T-helper 17 cell (primary cell): ENCODE data around the gene SIRT1. TPM values are rescaled to one million over a fixed set of nuclear protein-coding genes. Genes with fewer than 3 reads are reported as not detected.
"Not testable (repeated sequence)": the region's sequence is repeated elsewhere in the genome, so short reads cannot be mapped to it uniquely, and the experiment has no call there.

Experiments used
- ATAC-seq: fragments of 150-1000 bp; cut with Tn5 transposase; 2 replicates; pipeline ENCODE4 v1.10.0; 2021; ENCODE audit warnings: mild to moderate bottlenecking, moderate library complexity
- DNase-seq, 3 donors: peaks; one replicate each; pipeline versions ENCODE4 v3.0.0 to v3.0.0-alpha.2; 2020 to 2021
- H3K9me3 ChIP-seq: one replicate; pipeline ENCODE4 v1.7.0; 2013; ENCODE audit warnings: low read length, mild to moderate bottlenecking; ENCODE audit not compliant: control insufficient read depth, poor library complexity, severe bottlenecking
- H3K27ac Mint-ChIP-seq: one replicate; pipeline ENCODE4 v1.8.0; 2022; ENCODE audit warnings: mild to moderate bottlenecking, moderate library complexity, mixed read lengths
- H3K27me3 Mint-ChIP-seq: one replicate; pipeline ENCODE4 v1.8.0; 2022; ENCODE audit warnings: mixed read lengths
- H3K36me3 Mint-ChIP-seq: one replicate; pipeline ENCODE4 v1.8.0; 2022; ENCODE audit warnings: low read depth, mixed read lengths
- H3K4me1 Mint-ChIP-seq: one replicate; pipeline ENCODE4 v1.8.0; 2022; ENCODE audit warnings: mild to moderate bottlenecking, mixed read lengths
- H3K4me3 Mint-ChIP-seq: one replicate; pipeline ENCODE4 v1.8.0; 2022; ENCODE audit warnings: mild to moderate bottlenecking, moderate library complexity, mixed read lengths
- total RNA-seq, 4 donors: library from RNA in 2 of 4; stranded (reverse) in 2 of 4; gene quantifications; one replicate each; pipeline ENCODE4 v1.2.3 and lab custom pipeline; 2022 to 2026

The SIRT1 gene
- total RNA-seq, result 10 to 100 TPM; 48.4 to 56.4 TPM
- 101 to 120 reads per million in 2 donors for total RNA-seq (lab: John Stamatoyannopoulos, UW)

DNA sequence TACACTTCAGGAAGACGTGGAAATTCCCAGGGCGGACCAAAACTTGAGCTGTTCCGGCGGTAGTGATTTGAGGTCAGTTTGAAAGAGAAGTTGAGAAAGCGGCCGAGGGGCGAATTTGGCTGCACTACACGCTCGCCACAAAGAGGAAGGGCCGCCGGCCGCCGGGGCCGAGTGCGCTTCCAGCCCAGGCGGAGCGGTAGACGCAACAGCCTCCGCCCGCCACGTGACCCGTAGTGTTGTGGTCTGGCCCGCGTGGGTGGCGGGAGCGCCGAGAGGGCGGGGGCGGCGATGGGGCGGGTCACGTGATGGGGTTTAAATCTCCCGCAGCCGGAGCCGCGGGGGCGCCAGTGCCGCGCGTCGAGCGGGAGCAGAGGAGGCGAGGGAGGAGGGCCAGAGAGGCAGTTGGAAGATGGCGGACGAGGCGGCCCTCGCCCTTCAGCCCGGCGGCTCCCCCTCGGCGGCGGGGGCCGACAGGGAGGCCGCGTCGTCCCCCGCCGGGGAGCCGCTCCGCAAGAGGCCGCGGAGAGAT is at the start of gene SIRT1:
TSS of gene SIRT1 (plus strand) at position 344 of the 529 bp plus-strand sequence. CDS start at position 410, 66 bp downstream.
- Mint-ChIP-seq H3K4me3 (peak within 1 kb of the TSS; percentile 95), H3K27me3 (no peaks in the 10 kb centered on the region), H3K4me1 (peaks cover 14% of the 10 kb centered on the region), H3K36me3 (peaks cover 3% of the 10 kb centered on the region), H3K27ac (peak within 1 kb of the TSS; percentile 95)
- H3K9me3 ChIP-seq, result no peaks in the 10 kb centered on the region
- ATAC-seq, result peak; percentile 80
- peak; percentile 90 to 91 (median 90) for DNase-seq

DNA sequence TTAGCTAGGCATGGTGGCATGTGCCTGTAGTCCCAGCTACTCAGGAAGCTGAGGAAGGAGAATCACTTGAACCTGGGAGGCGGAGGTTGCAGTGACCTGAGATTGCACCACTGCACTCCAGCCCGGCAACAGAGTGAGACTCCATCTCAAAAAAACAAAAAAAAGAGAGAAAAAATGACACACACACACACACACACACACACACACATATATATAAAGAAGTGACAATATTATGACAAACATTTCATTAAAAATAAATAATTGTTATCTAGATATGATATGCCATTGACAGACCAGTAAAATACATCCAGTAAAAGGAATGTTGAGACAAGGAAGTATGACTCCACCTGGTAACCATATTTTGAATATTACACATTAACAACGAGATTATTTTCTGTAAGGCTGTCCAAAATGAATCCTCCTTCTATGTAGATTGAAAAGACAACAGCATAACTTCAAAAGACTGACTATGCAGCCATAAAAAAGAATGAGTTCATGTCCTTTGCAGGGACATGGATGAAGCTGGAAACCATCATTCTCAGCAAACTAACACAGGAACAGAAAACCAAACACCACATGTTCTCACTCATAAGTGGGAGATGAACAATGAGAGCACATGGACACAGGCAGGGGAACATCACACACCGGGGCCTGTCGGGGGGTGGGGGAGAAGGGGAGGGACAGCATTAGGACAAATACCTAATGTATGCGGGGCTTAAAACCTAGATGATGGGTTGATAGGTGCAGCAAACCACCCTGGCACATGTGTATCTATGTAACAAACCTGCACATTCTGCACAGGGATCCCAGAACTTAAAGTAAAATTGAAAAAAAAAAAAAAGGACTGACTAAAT is 48.7 kb upstream of the SIRT1 start:
- not testable (repeated sequence) for H3K4me3 Mint-ChIP-seq, ATAC-seq, H3K36me3 Mint-ChIP-seq, H3K4me1 Mint-ChIP-seq, H3K9me3 ChIP-seq, H3K27me3 Mint-ChIP-seq, H3K27ac Mint-ChIP-seq, DNase-seq

DNA sequence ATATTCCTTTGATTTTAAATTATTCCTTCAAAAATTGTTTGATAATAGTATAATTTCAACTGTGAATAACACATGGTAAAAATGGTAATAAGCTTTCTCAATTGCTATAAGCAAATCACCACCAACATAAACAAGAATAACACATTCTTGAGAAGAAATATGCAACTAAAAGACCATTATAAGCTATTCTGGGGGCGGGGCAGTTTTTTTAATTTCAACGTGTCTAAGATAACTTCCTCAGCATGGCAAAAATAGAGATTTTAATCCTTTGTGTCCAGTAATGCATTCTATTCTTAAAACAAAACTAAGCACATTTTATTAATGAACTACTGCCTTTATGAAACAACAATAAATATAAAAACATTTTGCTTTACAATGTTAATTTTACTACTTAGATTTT is 48.0 kb upstream of the SIRT1 start:
- H3K36me3 Mint-ChIP-seq, result no peaks in the 10 kb centered on the region
- ATAC-seq (no peak), DNase-seq (no peak)
- H3K27me3 Mint-ChIP-seq, result no peaks in the 10 kb centered on the region
- no peak overlapping the region for H3K27ac Mint-ChIP-seq
- no peaks in the 10 kb centered on the region for H3K9me3 ChIP-seq
- no peak overlapping the region for H3K4me3 Mint-ChIP-seq
- no peaks in the 10 kb centered on the region for H3K4me1 Mint-ChIP-seq

DNA sequence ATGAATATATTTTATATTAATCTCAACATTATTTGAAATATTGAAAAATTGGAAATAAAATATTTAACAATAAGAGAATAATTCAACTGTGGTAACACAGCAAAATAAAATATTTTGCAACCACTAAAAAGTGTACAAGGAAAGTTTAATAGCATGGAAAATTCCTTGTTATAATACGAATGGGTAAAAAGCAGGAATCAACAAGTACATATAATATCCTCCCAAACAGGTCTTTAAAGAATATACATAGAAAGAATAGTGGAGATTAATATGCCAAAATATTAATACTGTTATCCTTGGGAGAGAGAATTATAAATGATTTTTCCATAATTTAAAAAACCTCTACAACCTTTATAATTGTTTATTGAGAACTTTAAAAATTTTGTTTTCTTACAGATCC is 47.5 kb upstream of the SIRT1 start:
- H3K36me3 Mint-ChIP-seq, result no peaks in the 10 kb centered on the region

DNA sequence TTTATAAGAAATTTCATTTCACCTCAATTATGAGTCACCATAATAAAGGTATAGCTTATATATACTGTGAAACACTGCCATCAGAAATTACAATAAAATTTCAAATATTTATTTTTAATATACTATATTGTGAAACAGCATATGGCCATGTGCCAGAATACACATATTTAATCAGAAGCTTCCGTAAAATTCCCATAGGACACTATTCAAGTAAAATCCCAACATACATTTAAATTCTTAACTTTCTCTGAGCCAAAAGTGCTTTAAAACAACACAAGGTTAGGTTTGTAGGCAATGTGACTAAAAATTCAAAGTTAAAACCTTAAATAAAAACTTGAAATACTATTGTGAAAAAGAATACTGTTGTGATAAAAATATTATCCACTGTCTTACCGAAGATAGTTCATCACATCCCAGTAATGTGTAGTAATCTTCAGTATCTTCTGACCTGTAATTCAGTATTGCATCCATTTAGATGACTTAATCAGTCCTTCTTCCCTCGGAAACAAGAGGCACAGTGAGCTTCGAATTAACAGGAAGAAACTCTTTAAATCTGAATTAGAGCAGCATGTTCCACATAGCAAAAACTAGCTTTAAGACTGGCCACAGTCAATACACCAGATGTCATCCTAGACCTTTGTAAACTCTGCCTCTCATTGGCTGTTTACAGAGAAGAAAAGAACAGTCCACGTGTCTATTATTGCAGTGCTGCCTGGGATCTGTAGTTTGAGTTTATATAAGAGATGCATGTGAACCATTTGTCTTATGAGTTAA is 46.7 kb upstream of the SIRT1 start, which contains the start of gene DNAJC12:
TSS of gene DNAJC12 (minus strand) at position 648 of the 774 bp plus-strand sequence. CDS start at position 471, 177 bp downstream.
- DNase-seq (no peak), ATAC-seq (peak; percentile 79)
- Mint-ChIP-seq H3K27ac (no peak within 1 kb of the TSS), H3K27me3 (no peaks in the 10 kb centered on the region), H3K4me3 (no peak within 1 kb of the TSS), H3K36me3 (no peaks in the 10 kb centered on the region), H3K4me1 (no peaks in the 10 kb centered on the region)
- no peaks in the 10 kb centered on the region for H3K9me3 ChIP-seq

More for the DNA sequence above, 47.5 kb upstream of the SIRT1 start:
- Mint-ChIP-seq H3K27ac (no peak overlapping the region), H3K27me3 (no peaks in the 10 kb centered on the region), H3K4me3 (no peak overlapping the region), H3K4me1 (no peaks in the 10 kb centered on the region)
- ATAC-seq (no peak), DNase-seq (no peak)
- no peaks in the 10 kb centered on the region for H3K9me3 ChIP-seq

DNA sequence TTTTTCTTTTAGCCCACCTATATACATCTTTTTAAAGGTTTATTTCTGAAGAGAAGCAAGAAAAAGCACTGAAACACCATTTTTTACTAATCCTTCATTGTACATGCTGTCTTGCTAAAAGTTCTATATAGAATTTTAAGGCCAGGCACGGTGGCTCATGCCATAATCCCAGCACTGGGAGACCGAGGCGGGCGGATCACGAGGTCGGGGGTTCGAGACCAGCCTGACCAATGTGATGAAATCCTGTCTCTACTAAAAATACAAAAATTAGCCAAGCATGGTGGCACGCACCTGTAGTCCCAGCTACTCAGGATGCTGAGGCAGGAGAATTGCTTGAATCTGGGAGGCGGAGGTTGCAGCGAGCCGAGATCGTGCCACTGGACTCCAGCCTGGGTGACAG is 44.9 kb upstream of the SIRT1 start:
- not testable (repeated sequence) for H3K9me3 ChIP-seq, DNase-seq, ATAC-seq, H3K4me3 Mint-ChIP-seq, H3K27ac Mint-ChIP-seq, H3K27me3 Mint-ChIP-seq, H3K4me1 Mint-ChIP-seq, H3K36me3 Mint-ChIP-seq

DNA sequence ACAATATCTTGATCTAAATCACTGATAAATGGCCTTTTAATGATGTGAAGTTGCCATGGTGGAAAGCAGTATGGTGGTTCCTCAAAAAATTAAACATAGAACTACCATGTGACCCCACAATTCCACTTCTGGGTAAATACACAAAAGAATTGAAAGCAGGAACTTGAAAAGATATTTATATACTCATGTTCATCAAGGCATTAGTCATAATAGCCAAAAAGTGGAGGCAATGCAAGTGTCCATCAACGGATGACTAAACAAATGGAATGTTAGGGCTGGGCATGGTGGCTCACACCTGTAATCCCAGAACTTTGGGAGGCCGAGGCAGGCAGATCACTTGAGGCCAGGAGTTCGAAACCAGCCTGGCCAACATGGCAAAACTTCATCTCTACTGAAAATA is 44.5 kb upstream of the SIRT1 start:
- no peak overlapping the region for H3K4me3 Mint-ChIP-seq
- H3K36me3 Mint-ChIP-seq, result no peaks in the 10 kb centered on the region
- no peaks in the 10 kb centered on the region for H3K27me3 Mint-ChIP-seq
- DNase-seq (no peak), ATAC-seq (no peak)
- H3K9me3 ChIP-seq, result no peaks in the 10 kb centered on the region
- H3K4me1 Mint-ChIP-seq, result no peaks in the 10 kb centered on the region
- no peak overlapping the region for H3K27ac Mint-ChIP-seq

DNA sequence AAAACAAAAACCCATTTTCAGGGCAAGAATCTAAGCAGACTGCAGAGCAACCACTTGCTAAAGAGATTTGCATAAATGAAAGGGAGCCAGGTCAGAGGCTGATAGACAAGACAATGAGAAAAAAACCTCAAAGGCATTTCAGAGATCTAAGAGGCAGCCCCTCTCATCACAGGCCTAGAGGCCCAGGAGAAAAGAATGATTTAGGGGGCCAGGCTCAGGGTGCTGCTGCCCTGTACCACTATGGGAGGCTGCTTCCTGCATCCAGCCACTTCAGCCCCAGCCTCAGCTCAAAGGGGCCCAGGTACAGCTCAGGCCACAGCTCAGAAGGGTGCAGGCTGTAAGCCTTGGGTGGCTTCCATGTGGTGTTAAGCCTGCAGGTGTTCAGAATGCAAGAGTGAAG is 42.7 kb upstream of the SIRT1 start:
- Mint-ChIP-seq H3K4me3 (no peak overlapping the region), H3K27me3 (no peaks in the 10 kb centered on the region), H3K36me3 (no peaks in the 10 kb centered on the region), H3K27ac (no peak overlapping the region), H3K4me1 (no peaks in the 10 kb centered on the region)
- ATAC-seq, result no peak
- no peak for DNase-seq
- H3K9me3 ChIP-seq, result no peaks in the 10 kb centered on the region

DNA sequence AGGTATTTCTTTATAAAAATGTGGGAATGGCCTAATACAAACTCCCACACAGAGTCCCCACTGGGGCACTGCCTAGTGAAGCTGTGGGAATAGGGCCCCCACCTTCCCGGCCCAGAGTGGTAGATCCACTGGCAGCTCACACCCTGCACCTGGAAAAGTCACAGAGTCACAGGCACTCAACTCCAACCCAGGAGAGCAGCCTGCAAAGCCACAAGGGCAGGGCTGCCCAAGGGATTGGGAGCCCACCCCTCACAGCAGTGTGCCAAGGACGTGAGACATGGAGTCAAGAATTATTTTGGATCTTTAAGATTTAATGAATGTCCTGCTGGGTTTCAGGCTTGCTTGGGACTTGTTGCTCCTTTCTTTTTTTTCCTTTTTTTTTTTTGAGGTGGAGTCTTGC is 41.2 kb upstream of the SIRT1 start:
- ATAC-seq, result no peak
- H3K4me1 Mint-ChIP-seq, result no peaks in the 10 kb centered on the region
- H3K36me3 Mint-ChIP-seq, result no peaks in the 10 kb centered on the region
- no peak overlapping the region for H3K27ac Mint-ChIP-seq
- no peak for DNase-seq
- H3K9me3 ChIP-seq, result no peaks in the 10 kb centered on the region
- H3K27me3 Mint-ChIP-seq, result no peaks in the 10 kb centered on the region
- H3K4me3 Mint-ChIP-seq, result no peak overlapping the region

DNA sequence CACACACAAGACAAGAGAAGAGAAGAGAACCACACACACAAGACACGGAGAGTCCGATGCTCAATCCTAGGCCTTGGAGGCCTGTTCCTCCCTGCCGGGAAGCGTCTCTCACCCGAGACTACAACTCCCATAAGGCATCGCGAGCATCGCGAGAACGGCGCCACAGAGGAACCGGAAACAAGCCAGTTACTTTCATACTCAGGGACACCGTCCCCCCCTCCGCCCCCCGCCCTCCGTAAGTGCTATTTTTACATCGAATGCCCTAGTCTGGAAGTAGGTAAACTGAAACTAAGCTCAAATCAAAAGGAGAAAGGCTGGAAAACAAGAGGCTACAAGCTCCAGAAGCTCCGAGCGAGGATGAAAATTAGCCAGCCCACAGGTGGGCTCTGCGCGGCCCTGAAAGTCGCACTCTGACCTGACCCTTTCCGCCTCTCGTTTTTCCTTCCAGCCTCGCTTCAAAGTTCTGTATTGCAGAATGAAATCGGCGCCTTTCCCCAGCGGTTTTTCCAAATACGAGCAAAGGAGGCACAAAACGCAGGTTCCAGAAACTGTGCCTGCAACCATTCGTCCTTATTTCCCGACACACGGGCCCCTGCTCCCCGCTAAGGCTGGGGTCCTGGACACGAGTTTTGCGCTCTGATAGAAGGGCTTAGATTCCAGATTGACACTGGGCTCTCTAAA is 35.0 kb upstream of the SIRT1 start:
- H3K4me1 Mint-ChIP-seq, result peaks cover 3% of the 10 kb centered on the region
- peak; percentile 99 for ATAC-seq
- H3K9me3 ChIP-seq, result no peaks in the 10 kb centered on the region
- H3K4me3 Mint-ChIP-seq, result peak overlapping the region; percentile 93
- H3K36me3 Mint-ChIP-seq, result no peaks in the 10 kb centered on the region
- H3K27ac Mint-ChIP-seq, result peak overlapping the region; percentile 96
- DNase-seq, result peak; percentile 79 to 90 (median 80)
- no peaks in the 10 kb centered on the region for H3K27me3 Mint-ChIP-seq

DNA sequence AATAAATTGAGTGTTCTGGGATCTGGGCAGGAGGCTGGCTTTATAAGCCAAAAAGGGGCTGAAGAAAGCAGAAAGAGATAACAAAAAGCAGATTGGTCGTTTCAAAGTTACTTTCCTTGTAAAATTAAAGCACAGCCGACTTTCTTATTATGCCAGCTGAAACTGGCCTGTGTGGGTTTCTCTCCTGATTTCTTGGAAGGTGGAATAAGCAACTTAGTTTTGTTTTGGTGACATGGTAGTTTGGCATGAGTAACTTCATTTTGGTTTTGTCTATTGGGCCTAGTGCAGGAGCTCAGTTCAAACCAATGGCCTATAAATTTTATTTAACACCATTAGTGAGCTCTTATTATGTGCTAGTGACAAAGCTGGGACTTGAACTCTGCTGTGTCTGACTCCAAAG is 33.3 kb upstream of the SIRT1 start:
- Mint-ChIP-seq H3K27me3 (no peaks in the 10 kb centered on the region), H3K4me1 (peaks cover 7% of the 10 kb centered on the region), H3K4me3 (peak overlapping the region; percentile 28), H3K36me3 (no peaks in the 10 kb centered on the region), H3K27ac (peak overlapping the region; percentile 96)
- ATAC-seq, result no peak
- no peak for DNase-seq
- H3K9me3 ChIP-seq, result no peaks in the 10 kb centered on the region

DNA sequence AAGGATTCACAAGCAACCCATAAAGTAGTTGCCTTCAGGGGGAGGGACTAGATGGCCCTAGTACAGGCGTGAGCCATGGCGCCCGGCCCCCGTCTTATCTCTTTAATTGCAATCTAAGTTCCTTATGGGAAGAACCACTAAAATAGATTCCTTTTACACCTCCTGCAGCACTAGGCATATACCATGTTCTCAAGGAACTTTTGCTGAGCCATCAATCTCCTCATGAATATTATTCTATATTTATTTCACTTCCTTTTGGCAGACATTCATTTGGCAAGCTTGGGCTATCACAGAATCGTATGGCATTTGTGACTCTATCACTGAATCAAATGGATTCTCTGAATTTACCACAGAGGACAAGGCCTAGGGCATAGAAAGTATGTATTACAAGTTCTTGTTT is 31.7 kb upstream of the SIRT1 start:
- no peak for DNase-seq
- H3K9me3 ChIP-seq, result no peaks in the 10 kb centered on the region
- ATAC-seq, result no peak
- Mint-ChIP-seq H3K27ac (no peak overlapping the region), H3K36me3 (no peaks in the 10 kb centered on the region), H3K27me3 (no peaks in the 10 kb centered on the region), H3K4me3 (no peak overlapping the region), H3K4me1 (peaks cover 7% of the 10 kb centered on the region)

DNA sequence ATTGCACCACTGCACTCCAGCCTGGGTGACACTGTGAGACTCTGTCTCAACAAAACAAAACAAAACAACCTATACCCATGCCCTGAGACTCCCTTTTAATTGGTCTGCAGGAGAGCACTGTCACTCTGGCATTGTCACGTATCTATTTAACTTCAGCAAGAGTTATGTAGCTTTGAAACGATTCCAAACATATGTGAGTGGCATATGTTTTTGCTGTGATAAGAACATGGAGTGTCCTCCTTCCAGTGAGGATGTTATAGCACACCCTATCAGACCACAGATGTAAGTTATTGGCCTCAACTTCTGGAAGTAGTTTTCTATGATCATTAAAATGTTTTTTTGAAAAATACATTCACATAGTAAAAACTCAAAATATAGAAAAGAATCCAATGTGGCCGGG is 30.9 kb upstream of the SIRT1 start:
- peaks cover 7% of the 10 kb centered on the region for H3K4me1 Mint-ChIP-seq
- no peaks in the 10 kb centered on the region for H3K27me3 Mint-ChIP-seq
- H3K4me3 Mint-ChIP-seq, result no peak overlapping the region
- no peak for DNase-seq
- H3K36me3 Mint-ChIP-seq, result no peaks in the 10 kb centered on the region
- no peak for ATAC-seq
- H3K27ac Mint-ChIP-seq, result no peak overlapping the region
- no peaks in the 10 kb centered on the region for H3K9me3 ChIP-seq
